Measurements from ENCODE around the gene PELI1. TPM values are rescaled to one million over a fixed set of nuclear protein-coding genes. Genes with fewer than 3 reads are reported as not detected.

The PELI1 gene
- total RNA-seq, 1 experiment from 2014 or later: 61.0 TPM

GRCh38 chr2:64165706-64166105, 21.5 kb upstream of the PELI1 start:
- no peak overlapping the region for H3K4me3 Mint-ChIP-seq
- Histone ChIP-seq H4K5ac (ENCODE audit: insufficient read length, low read depth, low read length) (no peak overlapping the region), H3K9me3 (ENCODE audit: control insufficient read depth, low read depth, low read length) (no peaks in the 10 kb centered on the region), H3K27me3 (ENCODE audit: insufficient read depth, low read length) (no peaks in the 10 kb centered on the region), H2BK5ac (ENCODE audit: insufficient read length, low read length) (no peak overlapping the region), H2AK5ac (ENCODE audit: insufficient read length, low read length) (no peak overlapping the region), H2AFZ (ENCODE audit: low read length) (no peak overlapping the region), H4K91ac (ENCODE audit: insufficient read length, low read depth, low read length) (no peak overlapping the region), H3K27ac (ENCODE audit: insufficient read length, low read depth, low read length) (no peak overlapping the region), H3K14ac (ENCODE audit: insufficient read depth, low read length) (no peak overlapping the region), H3K9ac (ENCODE audit: extremely low read depth, insufficient read length, low read length) (no peak overlapping the region), H2BK120ac (ENCODE audit: low read depth, low read length, poor library complexity, severe bottlenecking) (no peak overlapping the region), H3K79me1 (ENCODE audit: insufficient read depth, low read depth, low read length, poor library complexity, severe bottlenecking) (no peaks in the 10 kb centered on the region), H2BK12ac (ENCODE audit: insufficient read length, low read depth, low read length) (no peak overlapping the region), H3K56ac (ENCODE audit: insufficient read length, low read depth, low read length) (no peak overlapping the region), H3T11ph (ENCODE audit: low read length) (no peak overlapping the region), H2BK20ac (ENCODE audit: low read depth, low read length, poor library complexity, severe bottlenecking) (no peak overlapping the region), H4K8ac (replicated peaks; ENCODE audit: insufficient read length, low read depth, low read length) (no peak overlapping the region), H4K20me1 (ENCODE audit: control insufficient read depth, insufficient read depth, insufficient read length) (no peaks in the 10 kb centered on the region), H3K23ac (ENCODE audit: insufficient read length, low read depth, low read length) (no peak overlapping the region), H3K4ac (ENCODE audit: low read depth, low read length) (no peak overlapping the region), H2BK15ac (ENCODE audit: low read depth, low read length) (no peak overlapping the region), H3K18ac (ENCODE audit: insufficient read length, low read depth, low read length) (no peak overlapping the region), H3K23me2 (ENCODE audit: insufficient read length, low read depth, low read length, poor library complexity, severe bottlenecking) (no peaks in the 10 kb centered on the region), H3K79me2 (ENCODE audit: insufficient read depth, low read length) (no peaks in the 10 kb centered on the region), H3K4me2 (ENCODE audit: insufficient read depth, insufficient read length, low read length) (no peak overlapping the region), H3K4me1 (ENCODE audit: insufficient read depth, low read length) (no peaks in the 10 kb centered on the region)
- TF ChIP-seq CTCF (conservative IDR thresholded peaks at IDR 0.05): no peak
- no peak for DNase-seq
- no CpG with 5 or more reads among the region's 1 CpG for WGBS (ENCODE audit: extremely low coverage, insufficient read length, low lambda C conversion rate)
- no peak overlapping the region for H3K27ac Mint-ChIP-seq
- H3K36me3 Mint-ChIP-seq (ENCODE audit: insufficient read depth in 1 of 3, low read depth in 3 of 3): no peaks in the 10 kb centered on the region
- no peaks in the 10 kb centered on the region for H3K9me3 Mint-ChIP-seq
- H3K27me3 Mint-ChIP-seq (ENCODE audit: low read depth): no peaks in the 10 kb centered on the region; the same call in 1 of the 2 replicates
- H3K4me1 Mint-ChIP-seq: peaks cover 2 to 7% of the 10 kb centered on the region in 2 experiments; a peak in 2 of 4 replicates

Data from H9 (cell line).